ENCODE results near the gene PLAC8. TPM values are rescaled to one million over a fixed set of nuclear protein-coding genes. Genes with fewer than 3 reads are reported as not detected.
"Not testable (repeated sequence)": the region's sequence is repeated elsewhere in the genome, so short reads cannot be mapped to it uniquely, and the experiment has no call there.

The PLAC8 gene
- total RNA-seq, 1 donor from 2014 or later: not detected

DNA sequence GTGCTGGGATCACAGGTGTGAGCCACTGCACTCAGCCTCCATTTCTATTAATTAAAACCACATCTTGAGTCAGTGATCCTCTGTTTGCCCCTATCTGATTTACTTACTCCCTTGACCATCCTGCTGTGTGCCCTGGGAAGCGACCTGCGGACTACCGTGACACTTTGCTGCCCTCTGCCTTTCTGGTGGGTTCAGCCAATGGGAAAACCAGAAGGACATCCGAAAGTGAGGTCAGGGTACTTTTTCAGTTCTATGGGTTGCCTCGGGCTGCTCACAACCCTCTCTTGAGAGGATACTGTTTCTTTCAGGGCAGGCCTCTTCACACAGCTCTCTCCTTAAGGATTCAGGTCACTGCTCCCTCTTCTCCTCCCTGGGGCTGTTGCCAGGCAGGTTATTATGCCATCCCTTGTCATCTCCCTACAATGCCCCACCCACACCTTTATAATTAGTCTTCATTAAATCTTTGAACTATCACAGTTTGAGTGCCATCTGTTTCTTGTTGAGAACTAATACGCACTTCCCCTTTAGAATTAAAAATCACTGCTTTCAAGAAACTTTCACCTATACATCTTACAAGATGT is 21.4 kb downstream of the PLAC8 start:
- DNase-seq (ENCODE audit: low spot score): no peak
- Mint-ChIP-seq H3K36me3 (ENCODE audit: low read depth, unreplicated experiment) (no peaks in the 10 kb centered on the region), H3K27me3 (ENCODE audit: unreplicated experiment) (peaks cover 3% of the 10 kb centered on the region), H3K4me3 (ENCODE audit: unreplicated experiment) (no peak overlapping the region), H3K9me3 (ENCODE audit: unreplicated experiment) (no peaks in the 10 kb centered on the region), H3K27ac (ENCODE audit: unreplicated experiment) (no peak overlapping the region), H3K4me1 (ENCODE audit: unreplicated experiment) (no peaks in the 10 kb centered on the region)
- TF ChIP-seq, protein P1, sequence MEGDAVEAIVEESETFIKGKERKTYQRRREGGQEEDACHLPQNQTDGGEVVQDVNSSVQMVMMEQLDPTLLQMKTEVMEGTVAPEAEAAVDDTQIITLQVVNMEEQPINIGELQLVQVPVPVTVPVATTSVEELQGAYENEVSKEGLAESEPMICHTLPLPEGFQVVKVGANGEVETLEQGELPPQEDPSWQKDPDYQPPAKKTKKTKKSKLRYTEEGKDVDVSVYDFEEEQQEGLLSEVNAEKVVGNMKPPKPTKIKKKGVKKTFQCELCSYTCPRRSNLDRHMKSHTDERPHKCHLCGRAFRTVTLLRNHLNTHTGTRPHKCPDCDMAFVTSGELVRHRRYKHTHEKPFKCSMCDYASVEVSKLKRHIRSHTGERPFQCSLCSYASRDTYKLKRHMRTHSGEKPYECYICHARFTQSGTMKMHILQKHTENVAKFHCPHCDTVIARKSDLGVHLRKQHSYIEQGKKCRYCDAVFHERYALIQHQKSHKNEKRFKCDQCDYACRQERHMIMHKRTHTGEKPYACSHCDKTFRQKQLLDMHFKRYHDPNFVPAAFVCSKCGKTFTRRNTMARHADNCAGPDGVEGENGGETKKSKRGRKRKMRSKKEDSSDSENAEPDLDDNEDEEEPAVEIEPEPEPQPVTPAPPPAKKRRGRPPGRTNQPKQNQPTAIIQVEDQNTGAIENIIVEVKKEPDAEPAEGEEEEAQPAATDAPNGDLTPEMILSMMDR (IDR thresholded peaks at IDR 0.05; ENCODE audit: unreplicated experiment): no peak

DNA sequence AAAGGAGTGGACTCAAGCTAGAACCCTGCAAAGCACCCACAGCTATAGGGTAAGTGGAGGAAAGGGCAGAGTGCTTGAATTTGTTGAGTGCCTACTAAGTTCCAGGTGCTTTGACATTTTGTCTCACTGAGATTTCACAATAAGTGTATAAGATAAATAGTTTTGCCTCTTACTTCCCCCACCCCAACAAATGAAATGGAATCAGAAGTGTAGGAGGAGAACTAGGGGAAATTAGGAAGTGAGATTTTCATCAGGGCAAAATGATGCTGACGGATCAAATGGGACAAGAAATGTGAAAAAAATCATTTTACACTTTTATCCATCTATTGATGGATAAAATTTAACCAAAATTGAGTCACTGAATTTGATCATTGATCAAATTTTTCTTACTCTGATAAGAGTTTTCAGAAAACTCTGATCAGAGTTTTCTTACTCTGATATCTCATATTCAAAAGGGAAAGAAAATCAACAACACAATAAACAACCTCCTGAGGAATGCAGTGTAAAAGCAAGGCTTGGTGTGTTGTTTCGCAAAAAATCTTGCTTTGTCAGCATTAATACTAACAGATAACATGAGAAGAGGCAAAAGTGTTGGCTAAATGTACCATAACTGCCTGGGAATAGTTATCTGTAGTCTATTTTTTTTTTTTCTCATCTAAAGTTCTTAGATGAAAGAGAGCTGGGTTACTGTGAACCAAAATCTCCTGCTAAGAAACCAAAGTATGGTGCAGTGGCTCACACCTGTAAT is 24.9 kb downstream of the PLAC8 start:
- Mint-ChIP-seq H3K4me1 (ENCODE audit: unreplicated experiment) (no peaks in the 10 kb centered on the region), H3K4me3 (ENCODE audit: unreplicated experiment) (no peak overlapping the region), H3K36me3 (ENCODE audit: low read depth, unreplicated experiment) (no peaks in the 10 kb centered on the region), H3K27me3 (ENCODE audit: unreplicated experiment) (peaks cover 3% of the 10 kb centered on the region), H3K27ac (ENCODE audit: unreplicated experiment) (no peak overlapping the region), H3K9me3 (ENCODE audit: unreplicated experiment) (no peaks in the 10 kb centered on the region)
- DNase-seq (ENCODE audit: low spot score): no peak
- TF ChIP-seq, protein P1 (IDR thresholded peaks at IDR 0.05; ENCODE audit: unreplicated experiment): no peak

DNA sequence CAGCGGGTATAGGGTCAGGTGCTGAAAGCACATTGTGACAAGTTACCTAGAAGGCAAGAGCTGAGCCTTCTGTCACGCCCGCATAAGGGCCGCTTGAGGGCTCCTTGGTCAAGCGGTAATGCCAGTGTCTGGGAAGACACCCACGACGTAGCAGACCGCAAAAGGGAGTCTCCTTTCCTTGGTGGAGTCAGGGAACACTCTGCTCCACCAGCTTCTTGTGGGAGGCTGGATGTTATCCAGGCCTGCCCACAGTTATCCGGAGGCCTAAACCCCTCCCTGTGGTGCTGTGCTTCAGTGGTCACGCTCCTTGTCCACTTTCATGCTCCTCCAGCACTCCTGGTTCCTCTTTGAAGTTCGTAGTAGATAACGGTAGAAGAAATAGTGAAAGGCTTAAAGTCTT is 29.6 kb downstream of the PLAC8 start:
- H3K9me3 Mint-ChIP-seq (ENCODE audit: unreplicated experiment); DNase-seq (ENCODE audit: low spot score); H3K4me1 Mint-ChIP-seq (ENCODE audit: unreplicated experiment); H3K27me3 Mint-ChIP-seq (ENCODE audit: unreplicated experiment); H3K27ac Mint-ChIP-seq (ENCODE audit: unreplicated experiment); H3K4me3 Mint-ChIP-seq (ENCODE audit: unreplicated experiment); H3K36me3 Mint-ChIP-seq (ENCODE audit: low read depth, unreplicated experiment): not testable (repeated sequence)

DNA sequence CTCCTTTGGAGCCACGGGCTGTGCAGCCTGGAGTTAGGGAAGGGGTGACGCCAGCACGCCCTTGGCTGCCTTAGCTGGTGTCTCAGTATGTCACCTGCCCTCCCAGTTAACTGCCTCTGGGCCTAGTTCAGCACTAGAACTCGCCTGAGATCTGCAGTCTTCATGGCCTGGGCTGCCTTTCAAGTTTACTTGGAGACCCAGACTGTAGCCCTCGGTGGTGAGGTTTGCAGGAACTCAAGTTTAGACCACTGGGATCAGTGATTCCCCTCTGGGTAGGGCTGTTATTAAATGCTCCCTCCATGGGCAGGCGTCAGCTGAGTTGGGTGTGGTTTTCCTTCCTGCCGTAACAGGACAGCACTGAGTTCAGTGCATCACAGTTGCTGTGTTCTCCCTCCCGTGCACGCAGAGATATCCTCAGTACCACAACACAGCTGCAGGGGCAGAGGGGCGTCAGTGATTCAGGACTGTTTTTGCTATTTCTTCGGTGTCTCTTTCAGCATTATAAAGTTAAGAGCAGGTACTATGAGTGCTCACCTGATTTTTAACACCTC is 30.5 kb downstream of the PLAC8 start:
- Mint-ChIP-seq H3K27ac (ENCODE audit: unreplicated experiment) (no peak overlapping the region), H3K9me3 (ENCODE audit: unreplicated experiment) (no peaks in the 10 kb centered on the region), H3K36me3 (ENCODE audit: low read depth, unreplicated experiment) (no peaks in the 10 kb centered on the region), H3K27me3 (ENCODE audit: unreplicated experiment) (peaks cover 1% of the 10 kb centered on the region), H3K4me1 (ENCODE audit: unreplicated experiment) (no peaks in the 10 kb centered on the region), H3K4me3 (ENCODE audit: unreplicated experiment) (no peak overlapping the region)
- TF ChIP-seq, protein P1 (IDR thresholded peaks at IDR 0.05; ENCODE audit: unreplicated experiment): no peak
- DNase-seq (ENCODE audit: low spot score): no peak

DNA sequence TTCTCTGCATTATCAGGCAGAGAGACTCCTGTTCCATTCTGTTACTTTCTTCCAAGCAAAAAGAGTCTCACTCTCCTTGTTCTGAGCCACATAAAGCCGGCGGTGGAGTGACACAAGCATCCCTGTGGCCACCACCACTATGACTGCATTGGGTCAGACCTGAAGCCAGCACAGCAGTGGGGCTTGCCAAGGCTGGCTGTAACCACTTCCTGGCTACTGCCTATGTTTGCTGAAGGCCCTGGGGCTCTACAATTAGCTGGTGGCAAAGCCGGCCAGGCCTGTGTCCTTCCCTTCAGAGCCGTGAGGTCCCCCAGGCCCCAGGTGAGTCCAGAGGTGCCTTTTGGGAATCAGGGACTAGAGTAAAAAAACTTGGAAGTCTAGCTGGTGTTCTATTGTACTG is 31.8 kb downstream of the PLAC8 start:
- no peak overlapping the region for H3K4me3 Mint-ChIP-seq (ENCODE audit: unreplicated experiment)
- peaks cover 1% of the 10 kb centered on the region for H3K27me3 Mint-ChIP-seq (ENCODE audit: unreplicated experiment)
- H3K36me3 Mint-ChIP-seq (ENCODE audit: low read depth, unreplicated experiment): no peaks in the 10 kb centered on the region
- no peak overlapping the region for H3K27ac Mint-ChIP-seq (ENCODE audit: unreplicated experiment)
- TF ChIP-seq, protein P1 (IDR thresholded peaks at IDR 0.05; ENCODE audit: unreplicated experiment): no peak
- no peak for DNase-seq (ENCODE audit: low spot score)
- no peaks in the 10 kb centered on the region for H3K9me3 Mint-ChIP-seq (ENCODE audit: unreplicated experiment)
- H3K4me1 Mint-ChIP-seq (ENCODE audit: unreplicated experiment): no peaks in the 10 kb centered on the region
